Liver (tissue), 3 donors: ENCODE data around the gene NOP10.

Source experiments
- ATF3 ChIP-seq: IDR thresholded peaks from 2 replicates; pipeline ENCODE4 v1.6.1; 2016; ENCODE audit warnings: antibody characterized with exemption
- EGR1 ChIP-seq, 2 donors: IDR thresholded peaks; 2 replicates each; pipeline ENCODE4 v1.6.1; 2016 to 2018; ENCODE audit warnings: antibody characterized with exemption in 2 of 2, low read depth in 2 of 2
- RXRA ChIP-seq, 2 donors: IDR thresholded peaks; 2 replicates each; pipeline ENCODE4 v1.6.1; 2017 to 2018; ENCODE audit warnings: antibody characterized with exemption in 2 of 2, mild to moderate bottlenecking in 1 of 2
- TAF1 ChIP-seq: conservative IDR thresholded peaks from 2 replicates; pipeline ENCODE4 v1.6.1; 2016; ENCODE audit warnings: antibody characterized with exemption, mild to moderate bottlenecking
- YY1 ChIP-seq: IDR thresholded peaks from 2 replicates; pipeline ENCODE4 v1.6.1; 2016; ENCODE audit warnings: antibody characterized with exemption, mild to moderate bottlenecking
- TF ChIP-seq, protein P1 (sequence below): fragments of 150-350 bp; IDR thresholded peaks from 2 replicates; pipeline ENCODE4 v1.5.1; 2017; ENCODE audit warnings: improper control_type of control experiment, low read depth, low read length; ENCODE audit not compliant: missing input control
- donor health status: healthy.
- donor health status: healthy.

DNA sequence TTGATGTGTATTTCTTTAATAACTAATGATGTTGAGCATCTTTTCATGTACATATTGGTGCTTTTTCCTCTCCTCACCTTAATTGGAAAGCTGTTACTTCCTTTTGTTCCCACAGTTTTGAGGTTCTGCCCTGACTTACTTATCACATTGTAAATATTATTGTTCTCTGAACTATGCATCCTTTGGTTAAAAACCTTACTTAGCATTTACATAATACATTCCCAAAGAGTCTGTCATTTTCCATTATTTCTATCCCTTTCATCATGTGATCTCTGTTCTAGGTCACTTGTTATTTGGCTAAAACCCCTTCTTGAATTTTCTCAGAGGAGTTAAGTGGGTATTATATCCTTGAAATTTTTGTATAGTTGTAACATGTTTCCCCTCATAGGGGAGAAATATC is 38.3 kb downstream of the NOP10 start:
- TF ChIP-seq TAF1, result no peak
- TF ChIP-seq, protein P1, sequence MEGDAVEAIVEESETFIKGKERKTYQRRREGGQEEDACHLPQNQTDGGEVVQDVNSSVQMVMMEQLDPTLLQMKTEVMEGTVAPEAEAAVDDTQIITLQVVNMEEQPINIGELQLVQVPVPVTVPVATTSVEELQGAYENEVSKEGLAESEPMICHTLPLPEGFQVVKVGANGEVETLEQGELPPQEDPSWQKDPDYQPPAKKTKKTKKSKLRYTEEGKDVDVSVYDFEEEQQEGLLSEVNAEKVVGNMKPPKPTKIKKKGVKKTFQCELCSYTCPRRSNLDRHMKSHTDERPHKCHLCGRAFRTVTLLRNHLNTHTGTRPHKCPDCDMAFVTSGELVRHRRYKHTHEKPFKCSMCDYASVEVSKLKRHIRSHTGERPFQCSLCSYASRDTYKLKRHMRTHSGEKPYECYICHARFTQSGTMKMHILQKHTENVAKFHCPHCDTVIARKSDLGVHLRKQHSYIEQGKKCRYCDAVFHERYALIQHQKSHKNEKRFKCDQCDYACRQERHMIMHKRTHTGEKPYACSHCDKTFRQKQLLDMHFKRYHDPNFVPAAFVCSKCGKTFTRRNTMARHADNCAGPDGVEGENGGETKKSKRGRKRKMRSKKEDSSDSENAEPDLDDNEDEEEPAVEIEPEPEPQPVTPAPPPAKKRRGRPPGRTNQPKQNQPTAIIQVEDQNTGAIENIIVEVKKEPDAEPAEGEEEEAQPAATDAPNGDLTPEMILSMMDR, result no peak
- TF ChIP-seq EGR1 (IDR thresholded peaks at IDR 0.05; ENCODE audit: low read depth in 2 of 2), result no peak
- no peak for TF ChIP-seq YY1
- no peak for TF ChIP-seq ATF3
- no peak for TF ChIP-seq RXRA (IDR thresholded peaks at IDR 0.05)
